ACC112 (cell line): Measurements from ENCODE around the gene NDUFV1.
A peak's percentile ranks its signal among the peaks of the same experiment; 100 is the strongest.
"Not testable (repeated sequence)": the region's sequence is repeated elsewhere in the genome, so short reads cannot be mapped to it uniquely, and the experiment has no call there.

Experiments
- H2AFZ ChIP-seq: fragments of 200-600 bp; sonication (generic); one replicate; pipeline ENCODE4 v1.6.0; 2017; ENCODE audit warnings: antibody characterized with exemption, low read length; ENCODE audit not compliant: unreplicated experiment
- H3K27ac ChIP-seq: fragments of 200-600 bp; sonication (generic); 2 replicates; pipeline ENCODE4 v1.5.1; 2014; ENCODE audit warnings: low read depth, mild to moderate bottlenecking, antibody characterized with exemption, low read length, moderate library complexity
- H3K27me3 ChIP-seq: fragments of 200-600 bp; sonication (generic); 2 replicates; pipeline ENCODE4 v1.6.1; 2014; ENCODE audit warnings: mild to moderate bottlenecking, antibody characterized with exemption, low read length, moderate library complexity, mixed read lengths; ENCODE audit not compliant: insufficient read depth
- H3K36me3 ChIP-seq: fragments of 200-600 bp; sonication (generic); 2 replicates; pipeline ENCODE4 v1.6.1; 2016; ENCODE audit warnings: mild to moderate bottlenecking, antibody characterized with exemption, low read length, moderate library complexity, mixed read lengths; ENCODE audit not compliant: insufficient read depth
- H3K4me1 ChIP-seq: fragments of 200-600 bp; sonication (generic); one replicate; pipeline ENCODE4 v1.6.1; 2016; ENCODE audit warnings: low read length, mixed read lengths; ENCODE audit not compliant: insufficient read depth, unreplicated experiment, control insufficient read depth
- H3K4me3 ChIP-seq: fragments of 200-600 bp; sonication (generic); 2 replicates; pipeline ENCODE4 v1.5.1; 2014; ENCODE audit warnings: mild to moderate bottlenecking, low read depth, low read length
- H3K79me2 ChIP-seq: fragments of 200-600 bp; sonication (generic); one replicate; pipeline ENCODE4 v1.6.0; 2016; ENCODE audit warnings: low read length; ENCODE audit not compliant: control insufficient read depth, unreplicated experiment, insufficient read depth

NDUFV1 gene

DNA sequence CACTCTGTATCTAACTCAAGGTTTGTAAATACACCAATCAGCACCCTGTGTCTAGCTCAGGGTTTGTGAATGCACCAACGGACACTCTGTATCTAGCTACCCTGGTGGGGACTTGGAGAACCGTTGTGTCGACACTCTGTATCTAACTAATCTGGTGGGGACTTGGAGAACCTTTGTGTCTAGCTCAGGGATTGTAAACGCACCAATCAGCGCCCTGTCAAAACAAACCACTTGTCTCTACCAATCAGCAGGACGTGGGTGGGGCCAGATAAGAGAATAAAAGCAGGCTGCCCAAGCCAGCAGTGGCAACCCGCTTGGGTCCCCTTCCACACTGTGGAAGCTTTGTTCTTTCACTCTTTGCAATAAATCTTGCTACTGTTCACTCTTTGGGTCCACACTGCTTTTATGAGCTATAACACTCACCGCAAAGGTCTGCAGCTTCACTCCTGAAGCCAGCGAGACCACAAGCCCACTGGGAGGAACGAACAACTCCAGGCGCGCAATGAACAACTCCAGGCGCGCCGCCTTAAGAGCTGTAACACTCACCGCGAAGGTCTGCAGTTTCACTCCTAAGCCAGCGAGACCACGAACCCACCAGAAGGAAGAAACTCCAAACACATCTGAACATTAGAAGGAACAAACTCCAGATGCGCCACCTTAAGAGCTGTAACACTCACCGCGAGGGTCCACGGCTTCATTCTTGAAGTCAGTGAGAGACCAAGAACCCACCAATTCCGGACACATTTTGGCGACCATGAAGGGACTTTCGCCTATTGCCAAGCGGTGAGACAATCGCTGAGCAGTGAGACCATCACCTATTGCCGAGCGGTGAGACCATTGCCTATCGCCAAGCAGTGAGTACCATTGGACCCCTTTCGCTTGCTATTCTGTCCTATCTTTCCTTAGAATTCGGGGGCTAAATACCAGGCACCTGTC lies 13.2 kb downstream of the NDUFV1 start:
- peaks cover 23% of the 10 kb centered on the region; the same call in 1 of the 2 replicates for H3K27me3 ChIP-seq
- not testable (repeated sequence) for H3K36me3 ChIP-seq, H2AFZ ChIP-seq, H3K27ac ChIP-seq, H3K79me2 ChIP-seq, H3K4me3 ChIP-seq, H3K4me1 ChIP-seq

DNA sequence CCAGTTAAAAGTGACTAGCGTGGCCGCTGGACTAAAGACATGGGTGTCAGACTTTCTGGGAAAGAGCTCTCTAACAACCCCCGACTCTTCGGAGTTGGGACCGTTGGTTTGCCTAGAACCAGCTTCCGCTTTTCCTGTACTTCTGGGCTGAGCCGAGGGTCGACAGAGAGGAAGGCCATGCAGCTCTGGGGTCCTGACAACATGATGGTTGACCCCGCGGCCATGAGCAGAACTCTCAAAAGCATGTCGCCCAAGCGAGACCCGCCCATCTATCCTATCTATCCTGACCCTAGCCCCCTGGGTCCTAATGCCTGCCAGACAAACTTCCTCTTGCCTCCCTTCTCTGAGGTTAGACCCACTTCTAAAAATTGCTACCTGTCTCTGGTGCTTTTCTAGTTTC lies 13.9 kb downstream of the NDUFV1 start:
- H3K27ac ChIP-seq, H3K36me3 ChIP-seq, H3K4me1 ChIP-seq, H2AFZ ChIP-seq, H3K79me2 ChIP-seq, H3K4me3 ChIP-seq: not testable (repeated sequence)
- H3K27me3 ChIP-seq: peaks cover 21% of the 10 kb centered on the region; the same call in 1 of the 2 replicates

DNA sequence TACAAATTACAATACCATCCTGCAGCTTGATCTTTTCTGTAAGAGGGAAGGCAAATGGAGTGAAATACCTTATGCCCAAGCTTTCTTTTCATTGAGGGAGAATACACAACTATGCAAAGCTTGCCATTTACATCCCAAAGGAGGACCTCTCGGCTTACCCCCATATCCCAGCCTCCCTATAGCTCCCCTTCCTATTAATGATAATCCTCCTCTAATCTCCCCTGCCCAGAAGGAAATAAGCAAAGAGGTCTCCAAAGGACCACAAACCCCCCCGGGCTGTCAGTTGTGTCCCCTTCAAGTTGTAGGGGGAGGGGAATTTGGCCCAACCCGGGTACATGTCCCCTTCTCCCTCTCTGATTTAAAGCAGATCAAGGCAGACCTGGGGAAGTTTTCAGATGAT lies 15.2 kb downstream of the NDUFV1 start:
- H3K4me3 ChIP-seq, H2AFZ ChIP-seq, H3K27ac ChIP-seq, H3K79me2 ChIP-seq, H3K4me1 ChIP-seq, H3K36me3 ChIP-seq, H3K27me3 ChIP-seq: not testable (repeated sequence)

DNA sequence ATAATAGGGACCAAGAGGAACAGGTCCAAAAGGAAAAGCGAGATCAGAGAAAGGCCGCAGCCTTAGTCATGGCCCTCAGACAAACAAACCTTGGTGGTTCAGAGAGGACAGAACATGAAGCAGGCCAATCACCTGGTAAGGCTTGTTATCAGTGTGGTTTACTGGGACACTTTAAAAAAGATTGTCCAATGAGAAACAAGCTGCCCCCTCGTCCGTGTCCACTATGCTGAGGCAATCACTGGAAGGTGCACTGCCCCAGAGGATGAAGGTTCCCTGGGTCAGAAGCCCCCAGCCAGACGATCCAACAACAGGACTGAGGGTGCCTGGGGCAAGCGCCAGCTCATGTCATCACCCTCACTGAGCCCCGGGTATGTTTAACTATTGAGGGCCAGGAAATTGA lies 16.2 kb downstream of the NDUFV1 start:
- H2AFZ ChIP-seq, H3K4me1 ChIP-seq, H3K36me3 ChIP-seq, H3K4me3 ChIP-seq, H3K27me3 ChIP-seq, H3K79me2 ChIP-seq, H3K27ac ChIP-seq: not testable (repeated sequence)

DNA sequence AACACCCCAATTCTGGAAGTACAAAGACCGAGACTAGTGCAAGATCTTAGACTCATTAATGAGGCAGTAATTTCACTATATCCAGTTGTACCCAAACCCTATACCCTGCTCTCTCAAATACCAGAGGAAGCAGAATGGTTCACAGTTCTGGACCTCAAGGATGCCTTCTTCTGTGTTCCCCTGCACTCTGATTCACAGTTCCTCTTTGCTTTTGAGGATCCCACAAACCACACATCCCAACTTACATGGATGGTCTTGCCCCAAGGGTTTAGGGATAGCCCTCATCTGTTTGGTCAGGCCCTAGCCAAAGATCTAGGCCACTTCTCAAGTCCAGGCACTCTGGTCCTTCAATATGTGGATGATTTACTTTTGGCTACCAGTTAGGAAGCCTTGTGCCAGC lies 17.1 kb downstream of the NDUFV1 start:
- not testable (repeated sequence) for H3K27ac ChIP-seq, H3K4me3 ChIP-seq, H3K36me3 ChIP-seq, H3K4me1 ChIP-seq, H3K79me2 ChIP-seq, H2AFZ ChIP-seq, H3K27me3 ChIP-seq

DNA sequence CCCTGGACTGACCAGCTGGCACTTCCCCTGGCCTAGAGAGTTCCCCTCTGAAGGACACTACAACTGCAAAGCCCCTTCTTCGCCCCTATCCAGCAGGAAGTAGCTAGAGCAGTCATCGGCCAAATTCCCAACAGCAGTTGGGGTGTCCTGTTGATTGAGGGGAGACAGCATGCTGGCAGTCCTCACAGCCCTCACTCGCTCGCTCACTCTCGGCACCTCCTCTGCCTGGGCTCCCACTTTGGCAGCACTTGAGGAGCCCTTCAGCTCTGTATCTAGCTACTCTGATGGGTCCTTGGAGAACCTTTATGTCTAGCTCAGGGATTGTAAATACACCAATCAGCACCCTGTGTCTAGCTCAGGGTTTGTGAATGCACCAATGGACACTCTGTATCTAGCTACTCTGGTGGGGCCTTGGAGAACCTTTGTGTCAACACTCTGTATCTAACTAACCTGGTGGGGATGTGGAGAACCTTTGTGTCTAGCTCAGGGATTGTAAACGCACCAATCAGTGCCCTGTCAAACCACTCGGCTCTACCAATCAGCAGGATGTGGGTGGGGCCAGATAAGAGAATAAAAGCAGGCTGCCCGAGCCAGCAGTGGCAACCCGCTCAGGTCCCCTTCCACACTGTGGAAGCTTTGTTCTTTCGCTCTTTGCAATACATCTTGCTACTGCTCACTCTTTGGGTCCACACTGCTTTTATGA lies 19.5 kb downstream of the NDUFV1 start:
- H2AFZ ChIP-seq, H3K4me3 ChIP-seq, H3K4me1 ChIP-seq, H3K27me3 ChIP-seq, H3K36me3 ChIP-seq, H3K79me2 ChIP-seq, H3K27ac ChIP-seq: not testable (repeated sequence)

DNA sequence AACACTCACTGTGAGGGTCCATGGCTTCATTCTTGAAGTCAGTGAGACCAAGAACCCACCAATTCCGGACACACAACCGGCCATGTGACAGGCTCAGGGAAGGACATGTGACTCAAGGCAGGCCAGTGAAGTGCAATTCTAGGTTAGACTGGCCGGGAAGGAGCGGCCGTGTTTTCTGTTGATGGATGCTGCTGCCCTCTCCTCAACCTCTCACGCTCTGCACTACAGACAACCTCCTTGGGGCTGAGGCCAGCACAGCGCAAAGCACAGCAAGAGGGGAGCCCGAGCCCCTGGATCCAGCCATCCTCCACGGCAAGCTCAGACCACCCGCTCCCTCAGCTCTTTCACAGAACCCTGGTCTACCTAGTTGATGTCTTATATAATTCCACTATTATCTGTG lies 20.2 kb downstream of the NDUFV1 start:
- Histone ChIP-seq H3K79me2 (no peaks in the 10 kb centered on the region), H3K27ac (no peak overlapping the region), H2AFZ (no peak overlapping the region), H3K27me3 (no peaks in the 10 kb centered on the region), H3K4me3 (no peak overlapping the region), H3K4me1 (peaks cover 4% of the 10 kb centered on the region), H3K36me3 (no peaks in the 10 kb centered on the region)

DNA sequence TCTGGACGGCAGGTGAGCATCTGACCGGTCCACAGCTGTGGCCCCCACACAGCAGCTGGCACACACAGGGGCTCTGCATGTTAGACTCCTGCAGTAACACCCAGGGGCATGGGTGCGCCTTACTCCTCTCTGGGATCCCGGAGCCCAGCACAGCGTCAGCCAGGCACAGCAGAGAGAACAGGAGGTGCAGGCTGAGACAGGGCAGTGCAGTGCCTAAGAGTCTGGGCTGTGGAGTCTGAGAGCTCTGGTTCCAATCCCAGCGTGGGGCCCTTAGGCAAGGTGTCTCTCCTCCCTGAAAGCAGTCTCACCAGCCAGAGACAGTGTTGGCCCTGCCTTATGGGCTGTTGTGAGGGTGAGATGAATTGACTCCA lies 20.7 kb downstream of the NDUFV1 start:
- H3K79me2 ChIP-seq: no peaks in the 10 kb centered on the region
- H3K27me3 ChIP-seq: no peaks in the 10 kb centered on the region
- no peak overlapping the region for H3K4me3 ChIP-seq
- H2AFZ ChIP-seq: no peak overlapping the region
- H3K4me1 ChIP-seq: peaks cover 4% of the 10 kb centered on the region
- no peak overlapping the region for H3K27ac ChIP-seq
- H3K36me3 ChIP-seq: no peaks in the 10 kb centered on the region

DNA sequence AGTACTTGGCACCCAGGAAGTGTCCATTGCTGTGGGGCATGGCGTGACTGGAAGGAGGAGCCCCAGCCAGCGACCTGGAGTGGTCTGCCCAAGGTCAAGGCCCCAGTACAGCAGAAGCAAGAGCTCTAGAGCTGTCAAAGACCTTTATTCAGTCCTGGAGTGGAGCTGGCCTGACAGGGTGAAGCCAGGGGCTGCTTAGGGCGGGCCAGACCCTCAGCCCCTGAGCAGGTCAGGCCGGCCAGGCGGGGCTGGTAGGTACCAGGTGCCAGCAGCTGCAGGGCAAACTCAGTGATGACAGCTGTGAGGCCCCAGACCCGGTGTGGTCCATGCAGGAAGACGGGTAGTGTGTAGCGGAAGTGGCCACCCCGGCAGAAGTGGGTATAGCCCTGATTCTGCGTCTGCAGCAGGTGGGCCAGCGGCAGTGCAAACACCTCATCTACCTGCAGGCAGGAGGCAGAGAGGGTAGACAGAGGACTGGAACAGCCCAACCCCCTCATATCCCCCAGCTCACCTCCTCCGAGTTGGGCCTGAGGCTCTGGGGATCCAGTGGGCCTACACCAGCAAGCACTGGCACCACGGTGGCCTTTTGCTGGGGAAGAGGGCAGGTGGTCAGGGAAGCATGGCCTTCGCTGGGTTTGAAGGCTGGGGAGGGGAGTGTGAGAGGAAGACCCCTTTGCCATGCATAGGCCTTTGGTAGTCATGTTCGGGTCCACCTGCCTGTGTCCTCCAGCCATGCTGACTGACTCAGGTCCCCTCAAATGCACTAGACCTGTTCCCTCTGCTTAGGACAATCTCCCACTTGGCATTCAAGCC lies 21.3 kb downstream of the NDUFV1 start:
- H3K27me3 ChIP-seq: no peaks in the 10 kb centered on the region
- H2AFZ ChIP-seq: no peak overlapping the region
- H3K36me3 ChIP-seq: no peaks in the 10 kb centered on the region
- no peaks in the 10 kb centered on the region for H3K79me2 ChIP-seq
- H3K4me1 ChIP-seq: peaks cover 4% of the 10 kb centered on the region
- no peak overlapping the region for H3K27ac ChIP-seq
- no peak overlapping the region for H3K4me3 ChIP-seq

DNA sequence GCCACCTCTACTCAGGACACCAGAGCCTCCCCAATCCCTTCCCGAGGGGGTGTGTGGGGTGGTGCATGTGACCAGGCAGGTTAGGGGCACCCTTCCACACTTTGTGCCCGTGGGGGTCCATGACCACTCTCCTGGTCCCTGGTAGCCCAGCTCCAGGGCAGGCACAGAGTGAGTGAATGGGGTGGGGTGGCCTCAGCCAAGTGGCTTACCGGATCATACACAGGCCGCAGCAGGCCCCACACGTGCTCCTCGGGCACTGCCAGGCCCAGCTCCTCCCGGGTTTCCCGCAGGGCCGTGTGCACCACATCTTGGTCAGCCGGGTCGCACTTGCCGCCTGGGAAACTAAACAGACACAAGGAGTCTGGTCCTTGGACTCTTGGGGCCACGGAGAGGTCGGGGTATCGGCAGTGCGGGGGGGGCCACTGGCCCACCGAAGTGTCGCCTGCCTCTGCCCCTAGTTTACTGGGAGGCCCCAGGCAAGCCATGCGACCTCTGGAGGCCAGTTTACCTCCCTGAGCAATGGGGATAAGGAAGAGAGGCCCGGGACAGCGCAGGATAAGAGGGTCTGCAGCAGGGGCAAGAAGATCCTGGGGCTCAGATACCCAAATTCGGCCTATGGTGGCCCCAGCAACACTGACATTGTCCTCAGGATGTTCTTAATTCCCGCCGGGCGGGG lies 22.1 kb downstream of the NDUFV1 start:
- Histone ChIP-seq H3K4me3 (peak overlapping the region; percentile 84; the same call in 1 of the 2 replicates), H3K4me1 (peaks cover 4% of the 10 kb centered on the region), H3K79me2 (no peaks in the 10 kb centered on the region), H2AFZ (no peak overlapping the region), H3K27ac (no peak overlapping the region), H3K36me3 (no peaks in the 10 kb centered on the region), H3K27me3 (no peaks in the 10 kb centered on the region)
